Embryonic facial prominence (tissue), 1 donor: Measurements from ENCODE around the gene RHOBTB1.

Source experiments
- DNase-seq: peaks from one replicate; pipeline ENCODE4 v3.0.0-alpha.2; 2016; ENCODE audit errors: extremely low spot score

Gene RHOBTB1

DNA sequence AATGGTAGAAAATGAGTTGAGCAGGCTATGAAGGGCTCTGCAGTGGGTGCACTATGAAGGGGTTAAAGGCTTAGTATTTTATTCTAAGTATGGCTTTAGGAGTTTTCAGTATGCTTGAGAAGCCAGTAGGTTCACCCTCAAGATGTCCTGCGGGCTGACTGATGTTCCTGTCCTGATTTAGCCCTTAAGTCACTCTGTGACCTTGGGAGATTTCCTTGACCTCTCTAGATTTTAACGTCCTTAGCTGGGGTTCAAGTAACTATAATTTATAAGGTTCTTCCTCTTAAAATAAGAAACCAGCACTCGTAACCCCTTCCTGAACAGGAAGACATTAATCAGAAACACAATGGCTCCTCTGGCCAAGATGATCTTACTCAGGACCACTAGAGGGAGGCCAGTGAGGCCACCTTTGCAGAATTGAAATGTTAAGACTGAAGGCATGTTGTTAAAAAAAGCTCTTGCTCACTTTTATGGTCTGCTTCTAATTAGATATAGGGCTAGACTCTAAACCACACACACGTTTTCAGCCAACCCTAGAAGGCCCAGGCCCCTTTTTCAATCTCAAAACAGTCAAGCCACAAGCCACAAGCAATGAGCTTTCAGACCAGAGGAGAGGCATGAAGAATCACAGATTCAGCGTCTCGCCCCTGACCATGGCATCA, 123.8 kb downstream of the RHOBTB1 start:
- peak; percentile 34 for DNase-seq
